Activated naive CD8-positive, alpha-beta T cell treated with anti-CD3 and anti-CD28 coated beads for 36 hours (primary cell): Measurements from ENCODE around the gene ACAT2. TPM values are rescaled to one million over a fixed set of nuclear protein-coding genes. Genes with fewer than 3 reads are reported as not detected.
A peak's percentile ranks its signal among the peaks of the same experiment; 100 is the strongest.
"Not testable (repeated sequence)": the region's sequence is repeated elsewhere in the genome, so short reads cannot be mapped to it uniquely, and the experiment has no call there.

Source experiments
- DNase-seq: peaks from one replicate; pipeline ENCODE4 v3.0.0; 2021
- H3K27ac Mint-ChIP-seq: one replicate; pipeline ENCODE4 v1.8.0; 2022; ENCODE audit warnings: mild to moderate bottlenecking, moderate library complexity, mixed read lengths
- H3K27me3 Mint-ChIP-seq: one replicate; pipeline ENCODE4 v1.8.0; 2022; ENCODE audit warnings: mild to moderate bottlenecking, mixed read lengths
- H3K36me3 Mint-ChIP-seq: one replicate; pipeline ENCODE4 v1.8.0; 2021; ENCODE audit warnings: mild to moderate bottlenecking, mixed read lengths
- H3K4me1 Mint-ChIP-seq: one replicate; pipeline ENCODE4 v1.8.0; 2021; ENCODE audit warnings: mixed read lengths
- H3K4me3 Mint-ChIP-seq: one replicate; pipeline ENCODE4 v1.8.0; 2022; ENCODE audit warnings: mild to moderate bottlenecking, moderate library complexity, mixed read lengths
- H3K9me3 Mint-ChIP-seq: one replicate; pipeline ENCODE4 v1.8.0; 2022; ENCODE audit warnings: mixed read lengths
- total RNA-seq, 2 experiments: library from RNA; stranded (reverse); gene quantifications; one replicate each; pipeline ENCODE4 v1.2.3, GENCODE V29; 2021

ACAT2 gene
- total RNA-seq, 2 experiments from 2014 or later, result 67.8 to 68.4 TPM

- no peaks in the 10 kb centered on the region for H3K27me3 Mint-ChIP-seq
- no peaks in the 10 kb centered on the region for H3K9me3 Mint-ChIP-seq
- peaks cover 2% of the 10 kb centered on the region for H3K36me3 Mint-ChIP-seq
- H3K4me3 Mint-ChIP-seq, result no peak overlapping the region
- no peak for DNase-seq
- peaks cover 1% of the 10 kb centered on the region for H3K4me1 Mint-ChIP-seq
- H3K27ac Mint-ChIP-seq, result no peak overlapping the region
These were observed 43.7 kb downstream of the ACAT2 start for GRCh38 chr6:159805440-159806020.

GRCh38 chr6:159806021-159806458 is 44.2 kb downstream of the ACAT2 start:
- H3K27me3 Mint-ChIP-seq, result no peaks in the 10 kb centered on the region
- H3K9me3 Mint-ChIP-seq, result no peaks in the 10 kb centered on the region

DNA sequence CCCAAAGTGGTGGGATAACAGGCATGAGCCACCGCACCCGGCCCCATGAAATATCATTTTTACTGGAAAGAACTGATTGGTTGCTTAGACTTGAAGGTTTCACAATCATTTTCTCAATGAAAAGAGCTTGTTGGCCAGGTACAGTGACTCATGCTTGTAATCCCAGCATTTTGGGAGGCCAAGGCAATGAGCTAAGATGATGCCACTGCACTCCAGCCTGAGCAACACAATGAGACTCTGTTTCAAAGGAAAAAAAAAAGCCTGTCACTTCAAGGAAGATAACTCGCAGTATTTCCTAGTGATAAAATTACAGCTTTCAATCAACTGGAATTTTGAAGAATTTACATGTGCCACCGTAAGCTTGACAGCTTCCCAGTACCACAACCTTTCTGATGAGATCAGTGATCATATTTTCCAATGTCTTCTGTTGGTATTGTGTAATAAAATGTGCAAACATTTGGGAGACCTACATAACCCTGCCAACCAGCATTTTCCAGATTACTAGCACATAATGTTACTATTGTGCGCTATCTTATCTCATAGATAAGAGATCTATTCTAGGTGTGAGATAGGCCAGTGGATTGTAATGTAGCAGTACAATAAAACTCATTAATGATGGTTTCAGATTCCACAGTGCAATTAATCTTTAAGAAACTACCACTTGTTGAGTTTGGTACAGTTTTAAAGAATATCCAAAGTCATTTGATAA is 45.5 kb downstream of the ACAT2 start:
- Mint-ChIP-seq H3K36me3 (peaks cover 5% of the 10 kb centered on the region), H3K4me1 (peaks cover 1% of the 10 kb centered on the region)

More at GRCh38 chr6:159806021-159806458, 44.2 kb downstream of the ACAT2 start:
- Mint-ChIP-seq H3K4me3 (no peak overlapping the region), H3K36me3 (peaks cover 5% of the 10 kb centered on the region), H3K27ac (no peak overlapping the region), H3K4me1 (peaks cover 1% of the 10 kb centered on the region)
- DNase-seq, result no peak

DNA sequence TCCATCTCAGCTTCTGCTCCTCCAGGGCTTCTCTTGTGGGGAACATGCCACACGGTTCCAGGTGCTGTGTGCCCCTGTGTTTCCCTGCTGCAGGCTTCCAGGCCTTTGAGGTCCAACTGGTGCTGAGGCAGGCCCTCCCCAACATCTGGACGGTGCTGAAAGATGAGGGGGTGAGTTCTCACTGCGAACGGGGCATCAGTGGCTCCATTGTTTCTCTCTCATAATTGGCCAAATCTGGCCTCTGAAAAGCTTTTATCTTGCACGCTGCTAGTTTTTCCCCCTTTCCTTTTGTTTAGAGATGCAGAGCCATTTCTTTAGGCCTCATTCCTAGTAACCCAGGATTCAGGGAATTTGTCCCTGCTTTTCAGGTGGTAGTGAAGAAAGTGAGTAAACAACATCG is 46.8 kb downstream of the ACAT2 start:
- no peak for DNase-seq
- H3K27ac Mint-ChIP-seq, result no peak overlapping the region

More for the DNA sequence above, 45.5 kb downstream of the ACAT2 start:
- Mint-ChIP-seq H3K27me3 (no peaks in the 10 kb centered on the region), H3K27ac (no peak overlapping the region), H3K9me3 (no peaks in the 10 kb centered on the region), H3K4me3 (no peak overlapping the region)
- no peak for DNase-seq

GRCh38 chr6:159809149-159809548 is 47.3 kb downstream of the ACAT2 start:
- no peaks in the 10 kb centered on the region for H3K9me3 Mint-ChIP-seq
- no peak overlapping the region for H3K4me3 Mint-ChIP-seq
- H3K36me3 Mint-ChIP-seq, result peaks cover 7% of the 10 kb centered on the region
- peaks cover 1% of the 10 kb centered on the region for H3K4me1 Mint-ChIP-seq
- no peak for DNase-seq
- H3K27ac Mint-ChIP-seq, result no peak overlapping the region
- H3K27me3 Mint-ChIP-seq, result no peaks in the 10 kb centered on the region

More for the DNA sequence above, 46.8 kb downstream of the ACAT2 start:
- Mint-ChIP-seq H3K4me3 (no peak overlapping the region), H3K36me3 (peaks cover 5% of the 10 kb centered on the region), H3K4me1 (peaks cover 1% of the 10 kb centered on the region), H3K9me3 (no peaks in the 10 kb centered on the region), H3K27me3 (no peaks in the 10 kb centered on the region)

GRCh38 chr6:159813781-159814180 is 51.9 kb downstream of the ACAT2 start:
- no peak overlapping the region for H3K4me3 Mint-ChIP-seq
- DNase-seq, result no peak
- peaks cover 7% of the 10 kb centered on the region for H3K36me3 Mint-ChIP-seq
- no peaks in the 10 kb centered on the region for H3K27me3 Mint-ChIP-seq
- H3K4me1 Mint-ChIP-seq, result peaks cover 1% of the 10 kb centered on the region
- H3K9me3 Mint-ChIP-seq, result no peaks in the 10 kb centered on the region
- no peak overlapping the region for H3K27ac Mint-ChIP-seq

DNA sequence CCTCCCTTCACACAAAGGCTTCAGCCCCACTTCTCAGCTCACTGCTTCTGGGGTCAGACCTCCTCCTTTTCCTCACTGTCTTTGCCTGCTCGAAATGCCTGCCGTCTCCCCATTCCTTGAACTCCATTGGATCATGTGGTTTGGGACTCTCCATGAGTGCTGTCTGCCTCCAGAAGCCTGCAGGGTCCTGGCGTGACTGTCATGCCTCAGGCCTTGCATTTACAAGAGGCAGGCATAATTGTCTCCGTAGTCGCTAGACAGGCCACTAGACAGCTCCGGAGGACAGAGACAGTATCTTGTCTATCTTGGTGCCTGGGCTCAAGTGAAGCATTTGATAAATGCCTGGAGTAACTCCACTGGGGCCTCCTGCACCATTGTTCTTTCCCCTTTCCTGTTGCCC is 53.6 kb downstream of the ACAT2 start:
- Mint-ChIP-seq H3K27me3 (no peaks in the 10 kb centered on the region), H3K36me3 (peaks cover 10% of the 10 kb centered on the region), H3K4me3 (no peak overlapping the region), H3K27ac (no peak overlapping the region), H3K9me3 (no peaks in the 10 kb centered on the region), H3K4me1 (peaks cover 11% of the 10 kb centered on the region)
- DNase-seq, result no peak

GRCh38 chr6:159816775-159817174 is 54.9 kb downstream of the ACAT2 start:
- not testable (repeated sequence) for H3K27me3 Mint-ChIP-seq, H3K27ac Mint-ChIP-seq, DNase-seq, H3K4me3 Mint-ChIP-seq, H3K9me3 Mint-ChIP-seq
- H3K36me3 Mint-ChIP-seq, result peaks cover 10% of the 10 kb centered on the region
- H3K4me1 Mint-ChIP-seq, result peaks cover 19% of the 10 kb centered on the region

- no peaks in the 10 kb centered on the region for H3K27me3 Mint-ChIP-seq
- no peak for DNase-seq
- peaks cover 10% of the 10 kb centered on the region for H3K36me3 Mint-ChIP-seq
- H3K9me3 Mint-ChIP-seq, result no peaks in the 10 kb centered on the region
- peaks cover 19% of the 10 kb centered on the region for H3K4me1 Mint-ChIP-seq
- H3K4me3 Mint-ChIP-seq, result no peak overlapping the region
- H3K27ac Mint-ChIP-seq, result no peak overlapping the region
These were observed 56.3 kb downstream of the ACAT2 start for GRCh38 chr6:159817951-159818739.

DNA sequence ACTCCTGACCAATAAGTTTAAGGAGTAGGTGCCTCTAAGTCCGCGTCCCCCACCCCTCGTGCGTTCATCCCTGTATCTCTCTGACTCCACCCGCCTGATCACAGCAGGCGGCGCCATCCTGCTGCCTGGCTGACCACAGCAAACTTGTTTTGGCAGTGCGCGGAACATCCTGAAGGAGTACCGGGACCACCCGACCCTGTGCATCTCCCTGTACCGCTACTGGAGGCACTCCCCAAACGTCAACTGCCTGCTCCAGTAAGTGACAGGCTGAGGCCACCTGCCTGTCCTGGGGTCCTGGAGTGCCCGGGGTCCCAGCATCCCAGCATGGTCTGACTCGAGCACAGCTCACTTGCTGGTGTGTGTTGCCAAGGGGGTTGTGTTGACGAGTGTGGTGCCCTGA is 57.3 kb downstream of the ACAT2 start:
- Mint-ChIP-seq H3K27me3 (no peaks in the 10 kb centered on the region), H3K27ac (no peak overlapping the region), H3K4me3 (no peak overlapping the region), H3K9me3 (no peaks in the 10 kb centered on the region), H3K4me1 (peaks cover 19% of the 10 kb centered on the region), H3K36me3 (peaks cover 10% of the 10 kb centered on the region)
- no peak for DNase-seq

DNA sequence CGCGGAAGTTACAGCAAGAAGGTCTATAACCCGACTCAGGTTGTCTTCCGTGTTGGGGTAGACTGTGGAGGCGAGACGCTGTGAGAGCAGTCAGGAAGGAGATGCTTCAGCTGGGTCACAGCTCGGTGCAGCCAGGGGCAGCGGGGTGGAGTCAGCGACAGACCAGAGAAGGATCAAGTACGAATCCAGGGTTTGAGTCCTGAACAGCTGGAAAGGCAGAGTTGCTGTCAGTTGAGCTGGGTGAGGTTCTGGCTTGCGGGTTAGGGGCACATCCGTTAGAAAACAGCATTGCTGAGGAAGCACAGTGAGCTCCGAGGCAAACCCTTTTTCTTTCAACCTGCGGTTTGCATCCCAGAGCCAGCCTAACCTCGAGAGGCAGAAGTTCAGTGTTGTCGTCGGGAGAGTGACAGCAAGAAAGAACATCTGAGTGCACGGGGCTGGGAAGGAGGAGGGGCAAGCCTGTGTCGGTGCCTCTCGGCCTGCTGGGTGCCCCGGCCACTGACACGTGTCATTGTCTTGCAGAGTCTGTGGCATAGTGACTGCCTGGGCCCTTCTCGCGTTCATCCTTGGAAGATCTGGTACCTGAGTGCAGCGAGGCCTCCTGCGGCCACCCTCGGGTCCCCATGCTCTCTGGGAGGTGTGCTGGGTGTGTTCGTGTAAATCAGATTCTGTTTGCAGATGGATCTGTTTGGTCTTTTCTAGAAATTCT is 58.2 kb downstream of the ACAT2 start:
- Mint-ChIP-seq H3K4me1 (peaks cover 19% of the 10 kb centered on the region), H3K27ac (peak overlapping the region; percentile 50), H3K9me3 (no peaks in the 10 kb centered on the region), H3K4me3 (peak overlapping the region; percentile 52), H3K36me3 (peaks cover 11% of the 10 kb centered on the region), H3K27me3 (no peaks in the 10 kb centered on the region)
- DNase-seq, result peak; percentile 17

GRCh38 chr6:159821122-159821521 is 59.3 kb downstream of the ACAT2 start:
- H3K9me3 Mint-ChIP-seq, result no peaks in the 10 kb centered on the region
- H3K4me3 Mint-ChIP-seq, result no peak overlapping the region
- H3K36me3 Mint-ChIP-seq, result peaks cover 11% of the 10 kb centered on the region
- H3K4me1 Mint-ChIP-seq, result peaks cover 19% of the 10 kb centered on the region
- H3K27ac Mint-ChIP-seq, result no peak overlapping the region
- no peak for DNase-seq
- H3K27me3 Mint-ChIP-seq, result no peaks in the 10 kb centered on the region

DNA sequence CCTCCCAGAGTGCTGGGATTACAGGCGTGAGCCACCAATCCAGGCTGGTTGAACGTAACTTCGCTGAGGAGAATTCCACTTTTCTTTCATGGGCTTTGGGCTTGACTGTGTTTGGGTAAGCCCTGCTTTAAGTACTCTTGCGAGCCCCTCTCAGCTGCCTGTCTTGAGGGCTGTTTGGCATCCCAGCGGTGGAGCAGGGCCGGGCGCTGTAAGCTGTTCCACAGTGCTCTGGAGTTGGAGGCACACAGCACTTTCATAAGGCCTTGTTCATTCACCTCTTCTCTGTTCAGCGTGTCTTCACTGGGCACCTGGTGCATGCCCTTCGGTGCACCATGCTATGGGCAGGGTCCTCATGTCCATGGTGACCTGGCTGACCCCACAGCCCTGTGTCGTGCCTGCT is 59.9 kb downstream of the ACAT2 start:
- H3K4me3 Mint-ChIP-seq, result no peak overlapping the region
- peaks cover 19% of the 10 kb centered on the region for H3K4me1 Mint-ChIP-seq
- no peak for DNase-seq
- no peaks in the 10 kb centered on the region for H3K9me3 Mint-ChIP-seq
- H3K27ac Mint-ChIP-seq, result no peak overlapping the region
- peaks cover 11% of the 10 kb centered on the region for H3K36me3 Mint-ChIP-seq
- H3K27me3 Mint-ChIP-seq, result no peaks in the 10 kb centered on the region

DNA sequence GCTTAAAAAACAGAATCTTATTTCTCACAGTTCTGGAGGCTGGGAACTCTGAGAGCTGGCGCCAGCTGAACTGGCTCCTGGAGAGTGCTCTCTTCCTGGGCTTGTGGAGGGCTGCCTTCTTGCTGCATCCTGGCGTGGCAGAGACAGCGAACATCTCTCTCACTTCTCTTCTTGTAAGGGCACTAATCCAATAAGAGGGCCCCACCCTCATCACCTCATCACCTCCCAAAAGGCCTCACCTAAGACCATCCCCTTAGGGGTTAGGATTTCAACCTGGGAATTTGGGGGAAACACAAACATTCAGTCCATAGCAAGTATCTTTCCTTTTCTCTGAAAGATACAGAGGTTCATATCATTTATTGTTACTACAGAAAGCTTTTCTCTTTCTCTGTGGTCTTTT is 62.1 kb downstream of the ACAT2 start:
- no peak for DNase-seq
- Mint-ChIP-seq H3K4me1 (peaks cover 23% of the 10 kb centered on the region), H3K9me3 (no peaks in the 10 kb centered on the region), H3K27me3 (no peaks in the 10 kb centered on the region), H3K4me3 (no peak overlapping the region), H3K36me3 (peaks cover 9% of the 10 kb centered on the region), H3K27ac (no peak overlapping the region)

GRCh38 chr6:159824690-159825089 is 62.8 kb downstream of the ACAT2 start:
- H3K27me3 Mint-ChIP-seq, H3K9me3 Mint-ChIP-seq, H3K4me3 Mint-ChIP-seq, DNase-seq, H3K36me3 Mint-ChIP-seq, H3K27ac Mint-ChIP-seq: not testable (repeated sequence)
- peaks cover 22% of the 10 kb centered on the region for H3K4me1 Mint-ChIP-seq
